GM18870 (cell line): ENCODE results near the gene TBL1XR1.

Experiments used
- ATAC-seq: cut with Tn5 transposase; IDR thresholded peaks from one replicate; pipeline ENCODE4 v1.9.1; 2021; ENCODE audit warnings: moderate library complexity; ENCODE audit not compliant: unreplicated experiment

Gene TBL1XR1

GRCh38 chr3:177069514-177070329 is 127.6 kb downstream of the TBL1XR1 start:
- no peak for ATAC-seq

- ATAC-seq: no peak
Observed at GRCh38 chr3:177068967-177069366, 128.3 kb downstream of the TBL1XR1 start.

- no peak for ATAC-seq
Observed at GRCh38 chr3:177066068-177066467, 131.2 kb downstream of the TBL1XR1 start.

GRCh38 chr3:177065285-177066033 is 131.8 kb downstream of the TBL1XR1 start:
- ATAC-seq: no peak

GRCh38 chr3:177062052-177062732 is 135.1 kb downstream of the TBL1XR1 start:
- ATAC-seq: no peak

GRCh38 chr3:177061369-177061768 is 135.9 kb downstream of the TBL1XR1 start:
- no peak for ATAC-seq

GRCh38 chr3:177060492-177060891 is 136.8 kb downstream of the TBL1XR1 start:
- no peak for ATAC-seq

- no peak for ATAC-seq
Observed at GRCh38 chr3:177058648-177059047, 138.6 kb downstream of the TBL1XR1 start.

- peak; percentile 99 for ATAC-seq
Observed at GRCh38 chr3:177057768-177058167, 139.5 kb downstream of the TBL1XR1 start.

- no peak for ATAC-seq
Observed at GRCh38 chr3:177056927-177057326, 140.4 kb downstream of the TBL1XR1 start.

GRCh38 chr3:177055605-177056571 is 141.4 kb downstream of the TBL1XR1 start:
- no peak for ATAC-seq

GRCh38 chr3:177053107-177053506 is 144.2 kb downstream of the TBL1XR1 start:
- no peak for ATAC-seq

GRCh38 chr3:177051411-177051810 is 145.9 kb downstream of the TBL1XR1 start:
- ATAC-seq: no peak

- ATAC-seq: no peak
Observed at GRCh38 chr3:177050501-177051237, 146.6 kb downstream of the TBL1XR1 start.

- no peak for ATAC-seq
Observed at GRCh38 chr3:177045767-177046166, 151.5 kb downstream of the TBL1XR1 start.

- ATAC-seq: no peak
Observed at GRCh38 chr3:177045222-177045621, 152.1 kb downstream of the TBL1XR1 start.

GRCh38 chr3:177041730-177042551 is 155.3 kb downstream of the TBL1XR1 start:
- no peak for ATAC-seq

GRCh38 chr3:177041021-177041729 is 156.1 kb downstream of the TBL1XR1 start:
- ATAC-seq: no peak
